Measurements from ENCODE around the gene DKKL1.
"Not testable (repeated sequence)": the region's sequence is repeated elsewhere in the genome, so short reads cannot be mapped to it uniquely, and the experiment has no call there.

The DKKL1 gene

DNA sequence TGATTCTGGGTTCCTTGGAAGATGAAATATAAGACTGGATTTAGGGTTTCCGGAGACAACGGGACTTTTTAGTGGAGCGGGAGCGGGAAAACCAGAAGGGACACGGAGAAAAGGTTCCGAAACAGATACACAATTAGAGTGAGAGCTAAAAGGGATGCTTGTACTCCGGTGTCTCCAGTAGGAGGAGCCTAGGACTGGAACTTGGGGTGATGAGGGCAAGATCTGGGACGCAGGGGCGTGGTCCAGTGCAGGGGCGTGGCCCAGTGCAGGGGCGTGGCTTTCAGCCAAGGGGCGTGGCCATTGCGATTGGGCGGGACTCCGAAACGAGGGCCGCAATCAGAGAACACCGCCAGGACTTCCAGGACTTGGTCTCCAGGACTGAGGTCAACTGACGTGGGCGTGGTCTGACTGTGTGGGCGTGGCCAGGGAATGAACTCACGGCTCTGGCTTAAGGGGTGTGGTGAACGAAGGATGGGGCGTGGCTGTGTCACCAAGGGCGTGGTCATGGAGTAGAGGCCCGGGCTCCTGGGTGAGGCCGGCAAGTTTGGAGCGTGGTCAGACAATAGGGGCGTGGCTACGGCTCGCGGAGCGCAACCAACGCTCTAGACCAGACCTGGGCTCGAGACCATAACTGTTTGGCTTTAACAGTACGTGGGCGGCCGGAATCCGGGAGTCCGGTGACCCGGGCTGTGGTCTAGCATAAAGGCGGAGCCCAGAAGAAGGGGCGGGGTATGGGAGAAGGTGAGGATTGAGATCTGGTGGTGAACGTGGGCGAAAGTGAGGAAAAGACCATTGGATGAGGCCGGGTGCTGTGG is at the start of gene DKKL1:
Gene DKKL1, plus strand, starts transcription at position 610 of the 815 bp plus-strand sequence. Its CDS starts 122 bp downstream, at position 732.
- peak within 1 kb of the TSS; percentile 92 for H3K27ac ChIP-seq (ENCODE audit: low read length)
- peaks cover 32% of the 10 kb centered on the region for H3K4me1 ChIP-seq (ENCODE audit: control insufficient read depth, insufficient read depth, low read length)
- peak within 1 kb of the TSS; percentile 76 to 97 for H3K9ac ChIP-seq (ENCODE audit: low read length in 2 of 2)
- no peaks in the 10 kb centered on the region for H3K27me3 ChIP-seq (ENCODE audit: control insufficient read depth in 1 of 2, insufficient read depth in 2 of 2, low read length in 2 of 2)
- H3K9me3 ChIP-seq (ENCODE audit: control insufficient read depth in 2 of 2, low read length in 2 of 2), result no peaks in the 10 kb centered on the region
- H3K4me3 ChIP-seq (ENCODE audit: low read length in 2 of 2), result peak within 1 kb of the TSS; percentile 86 to 89
- H3K36me3 ChIP-seq (ENCODE audit: control insufficient read depth in 2 of 2, insufficient read depth in 2 of 2, low read length in 2 of 2), result peaks cover 4 to 7% of the 10 kb centered on the region in 2 donors

DNA sequence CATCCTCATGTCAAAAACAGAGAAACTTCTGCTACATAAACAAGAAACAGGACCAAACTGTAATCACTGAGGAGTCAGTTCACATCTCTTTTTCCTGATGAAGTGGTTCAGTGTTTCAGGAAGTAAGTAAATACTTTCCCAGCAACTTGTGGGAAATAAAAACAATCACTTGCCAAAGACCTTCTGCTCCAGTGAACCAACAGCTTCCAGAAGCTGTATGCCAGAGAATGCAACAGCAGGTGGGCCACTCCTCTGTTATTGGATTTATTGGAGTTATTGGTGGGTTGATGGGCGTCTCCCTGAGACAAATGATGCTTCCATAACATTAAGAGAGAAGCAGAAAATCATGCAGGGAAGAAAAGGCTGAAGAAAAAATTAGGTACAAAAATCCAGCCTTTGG is 48.6 kb upstream of the DKKL1 start:
- Histone ChIP-seq H3K4me3 (ENCODE audit: low read length in 2 of 2) (no peak overlapping the region), H3K36me3 (ENCODE audit: control insufficient read depth in 2 of 2, insufficient read depth in 2 of 2, low read length in 2 of 2) (peaks cover 7 to 10% of the 10 kb centered on the region in 2 donors), H3K9me3 (ENCODE audit: control insufficient read depth in 2 of 2, low read length in 2 of 2) (peaks cover 0 to 5% of the 10 kb centered on the region in 2 donors), H3K27ac (ENCODE audit: low read length) (no peak overlapping the region), H3K4me1 (ENCODE audit: control insufficient read depth, insufficient read depth, low read length) (no peaks in the 10 kb centered on the region), H3K9ac (ENCODE audit: low read length in 2 of 2) (no peak overlapping the region), H3K27me3 (ENCODE audit: control insufficient read depth in 1 of 2, insufficient read depth in 2 of 2, low read length in 2 of 2) (no peaks in the 10 kb centered on the region)

DNA sequence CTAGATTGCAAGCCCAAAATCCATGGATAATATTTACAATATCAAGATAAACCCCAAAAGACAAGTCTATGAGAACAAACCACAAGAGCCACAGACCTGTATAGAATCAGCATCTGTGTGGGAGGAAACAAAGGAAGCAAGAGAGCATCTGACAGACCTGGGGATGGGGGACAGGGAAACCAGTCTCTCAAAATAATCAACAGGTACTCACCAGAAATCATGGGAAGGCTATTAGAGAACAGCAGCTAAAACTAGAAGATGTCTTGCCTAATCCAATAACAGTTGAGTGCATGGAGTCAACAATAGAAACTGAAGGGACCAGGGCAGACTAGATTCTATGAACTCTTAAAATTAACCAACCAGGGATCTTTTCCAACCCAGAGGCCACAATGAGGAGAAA is 47.4 kb upstream of the DKKL1 start:
- Histone ChIP-seq H3K27me3 (ENCODE audit: control insufficient read depth in 1 of 2, insufficient read depth in 2 of 2, low read length in 2 of 2) (no peaks in the 10 kb centered on the region), H3K4me1 (ENCODE audit: control insufficient read depth, insufficient read depth, low read length) (no peaks in the 10 kb centered on the region), H3K27ac (ENCODE audit: low read length) (no peak overlapping the region), H3K4me3 (ENCODE audit: low read length in 2 of 2) (no peak overlapping the region), H3K9me3 (ENCODE audit: control insufficient read depth in 2 of 2, low read length in 2 of 2) (peaks cover 0 to 5% of the 10 kb centered on the region in 2 donors), H3K9ac (ENCODE audit: low read length in 2 of 2) (no peak overlapping the region), H3K36me3 (ENCODE audit: control insufficient read depth in 2 of 2, insufficient read depth in 2 of 2, low read length in 2 of 2) (no peaks in the 10 kb centered on the region)

DNA sequence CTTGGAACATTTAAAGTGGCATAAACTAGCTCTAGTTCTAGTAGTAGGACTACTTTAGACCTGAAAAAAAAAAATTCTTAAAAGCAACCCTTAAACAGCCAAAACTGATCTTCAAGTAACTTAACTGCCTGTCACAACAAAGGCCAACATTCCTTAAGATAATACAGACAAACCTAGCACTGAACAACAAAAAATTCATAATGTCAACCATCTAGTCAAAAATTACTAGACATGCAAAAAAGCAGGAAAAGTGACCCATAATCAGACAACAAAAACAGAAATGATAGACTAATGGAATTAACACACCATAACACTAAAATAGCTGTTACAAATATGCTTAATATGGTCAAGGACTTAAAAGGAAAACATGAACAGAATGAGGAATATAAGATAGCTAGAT is 45.4 kb upstream of the DKKL1 start:
- no peak overlapping the region for H3K4me3 ChIP-seq (ENCODE audit: low read length in 2 of 2)
- H3K4me1 ChIP-seq (ENCODE audit: control insufficient read depth, insufficient read depth, low read length), result no peaks in the 10 kb centered on the region
- peaks cover 0 to 5% of the 10 kb centered on the region in 2 donors for H3K9me3 ChIP-seq (ENCODE audit: control insufficient read depth in 2 of 2, low read length in 2 of 2)
- no peaks in the 10 kb centered on the region for H3K27me3 ChIP-seq (ENCODE audit: control insufficient read depth in 1 of 2, insufficient read depth in 2 of 2, low read length in 2 of 2)
- no peak overlapping the region for H3K9ac ChIP-seq (ENCODE audit: low read length in 2 of 2)
- no peaks in the 10 kb centered on the region for H3K36me3 ChIP-seq (ENCODE audit: control insufficient read depth in 2 of 2, insufficient read depth in 2 of 2, low read length in 2 of 2)
- H3K27ac ChIP-seq (ENCODE audit: low read length), result no peak overlapping the region

DNA sequence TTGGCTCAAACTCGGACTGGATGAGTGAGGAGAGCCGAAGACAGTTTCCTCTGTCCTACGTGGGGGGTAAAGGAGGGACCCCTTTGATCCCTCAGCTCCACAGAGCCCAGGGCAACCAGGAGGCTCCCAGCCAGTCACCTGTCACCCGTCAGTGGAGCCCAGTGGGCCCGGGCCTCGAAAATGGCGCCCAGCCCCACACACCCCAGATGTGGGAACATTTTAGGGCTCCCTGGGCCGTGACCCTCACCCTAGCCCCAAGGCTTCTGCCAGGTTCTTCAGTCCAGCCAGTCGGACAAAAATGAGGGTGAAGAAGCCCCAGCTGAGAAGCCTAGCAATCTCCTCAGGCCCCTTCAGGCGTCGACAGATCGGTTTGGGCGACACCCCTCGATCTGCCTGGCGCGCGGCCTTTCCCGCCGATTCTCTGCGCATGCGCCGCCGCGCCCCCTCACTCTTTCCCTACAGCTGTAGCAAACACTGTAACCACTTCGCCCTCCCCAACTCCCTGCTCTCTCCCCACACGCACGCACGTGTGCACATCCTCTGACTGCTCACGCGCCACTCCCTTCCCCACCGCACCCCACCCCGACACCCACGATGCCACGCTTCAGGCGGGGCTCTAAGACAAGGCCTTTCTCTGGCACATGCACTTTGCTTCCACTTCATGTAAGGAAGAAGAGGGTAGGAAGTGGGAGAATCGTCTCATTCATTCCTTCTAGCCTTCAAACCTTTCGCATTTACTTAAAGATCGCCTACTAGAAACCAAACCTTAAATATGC is 38.7 kb upstream of the DKKL1 start, which contains the start of gene SLC6A16:
Gene SLC6A16, minus strand, starts transcription at position 391 of the 776 bp plus-strand sequence. CDS start 13,844 bp downstream, outside the sequence.
- H3K36me3 ChIP-seq (ENCODE audit: control insufficient read depth in 2 of 2, insufficient read depth in 2 of 2, low read length in 2 of 2), result no peaks in the 10 kb centered on the region
- no peak within 1 kb of the TSS for H3K4me3 ChIP-seq (ENCODE audit: low read length in 2 of 2)
- no peaks in the 10 kb centered on the region for H3K27me3 ChIP-seq (ENCODE audit: control insufficient read depth in 1 of 2, insufficient read depth in 2 of 2, low read length in 2 of 2)
- H3K27ac ChIP-seq (ENCODE audit: low read length), result no peak within 1 kb of the TSS
- no peak within 1 kb of the TSS for H3K9ac ChIP-seq (ENCODE audit: low read length in 2 of 2)
- no peaks in the 10 kb centered on the region for H3K9me3 ChIP-seq (ENCODE audit: control insufficient read depth in 2 of 2, low read length in 2 of 2)
- no peaks in the 10 kb centered on the region for H3K4me1 ChIP-seq (ENCODE audit: control insufficient read depth, insufficient read depth, low read length)

DNA sequence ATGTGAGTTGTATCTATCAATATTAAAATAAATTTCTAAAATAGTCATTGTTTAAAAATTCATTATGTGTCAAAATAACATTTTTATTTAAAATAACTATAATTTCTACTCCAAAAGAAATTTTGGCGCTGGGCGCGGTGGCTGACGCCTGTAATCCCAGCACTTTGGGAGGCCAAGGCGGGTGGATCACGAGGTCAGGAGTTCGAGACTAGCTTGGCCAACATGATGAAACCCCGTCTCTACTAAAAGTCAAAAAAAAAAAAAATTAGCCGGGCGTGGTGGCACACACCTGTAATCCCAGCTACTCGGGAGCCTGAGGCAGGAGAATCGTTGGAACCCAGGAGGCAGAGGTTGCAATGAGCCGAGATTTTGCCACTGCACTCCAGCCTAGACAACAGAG is 37.9 kb upstream of the DKKL1 start:
- H3K4me1 ChIP-seq (ENCODE audit: control insufficient read depth, insufficient read depth, low read length); H3K9ac ChIP-seq (ENCODE audit: low read length in 2 of 2); H3K9me3 ChIP-seq (ENCODE audit: control insufficient read depth in 2 of 2, low read length in 2 of 2); H3K27me3 ChIP-seq (ENCODE audit: control insufficient read depth in 1 of 2, insufficient read depth in 2 of 2, low read length in 2 of 2); H3K4me3 ChIP-seq (ENCODE audit: low read length in 2 of 2); H3K27ac ChIP-seq (ENCODE audit: low read length); H3K36me3 ChIP-seq (ENCODE audit: control insufficient read depth in 2 of 2, insufficient read depth in 2 of 2, low read length in 2 of 2): not testable (repeated sequence)

DNA sequence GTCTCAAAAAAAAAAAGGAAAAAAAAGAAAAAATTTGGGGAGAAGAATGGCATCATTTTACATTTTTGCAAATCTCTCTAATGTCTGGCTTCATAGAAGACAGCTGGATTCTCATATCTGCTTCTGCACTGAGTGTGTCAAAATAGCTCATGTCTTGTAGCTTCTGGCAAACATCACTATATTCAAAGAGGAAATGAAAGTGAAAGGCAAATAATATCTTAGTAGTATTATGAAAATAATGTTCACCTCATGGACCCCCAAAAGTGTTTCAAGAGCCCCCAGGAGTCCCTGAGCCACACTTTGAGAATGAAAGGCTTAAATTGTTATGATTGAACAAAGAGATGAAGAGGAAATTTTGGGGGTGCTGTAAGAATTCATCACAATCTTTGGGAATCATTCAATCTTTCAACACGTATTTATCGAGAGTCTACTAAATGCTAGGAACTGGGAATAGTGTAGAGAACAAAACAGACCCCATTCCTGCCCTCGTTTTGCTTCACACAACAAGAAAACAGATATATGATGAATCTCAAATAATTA is 37.4 kb upstream of the DKKL1 start:
- H3K36me3 ChIP-seq (ENCODE audit: control insufficient read depth in 2 of 2, insufficient read depth in 2 of 2, low read length in 2 of 2), result peaks cover 0 to 7% of the 10 kb centered on the region in 2 donors
- H3K27ac ChIP-seq (ENCODE audit: low read length), result no peak overlapping the region
- no peak overlapping the region for H3K9ac ChIP-seq (ENCODE audit: low read length in 2 of 2)
- H3K4me1 ChIP-seq (ENCODE audit: control insufficient read depth, insufficient read depth, low read length), result no peaks in the 10 kb centered on the region
- no peaks in the 10 kb centered on the region for H3K27me3 ChIP-seq (ENCODE audit: control insufficient read depth in 1 of 2, insufficient read depth in 2 of 2, low read length in 2 of 2)
- no peaks in the 10 kb centered on the region for H3K9me3 ChIP-seq (ENCODE audit: control insufficient read depth in 2 of 2, low read length in 2 of 2)
- H3K4me3 ChIP-seq (ENCODE audit: low read length in 2 of 2), result no peak overlapping the region

DNA sequence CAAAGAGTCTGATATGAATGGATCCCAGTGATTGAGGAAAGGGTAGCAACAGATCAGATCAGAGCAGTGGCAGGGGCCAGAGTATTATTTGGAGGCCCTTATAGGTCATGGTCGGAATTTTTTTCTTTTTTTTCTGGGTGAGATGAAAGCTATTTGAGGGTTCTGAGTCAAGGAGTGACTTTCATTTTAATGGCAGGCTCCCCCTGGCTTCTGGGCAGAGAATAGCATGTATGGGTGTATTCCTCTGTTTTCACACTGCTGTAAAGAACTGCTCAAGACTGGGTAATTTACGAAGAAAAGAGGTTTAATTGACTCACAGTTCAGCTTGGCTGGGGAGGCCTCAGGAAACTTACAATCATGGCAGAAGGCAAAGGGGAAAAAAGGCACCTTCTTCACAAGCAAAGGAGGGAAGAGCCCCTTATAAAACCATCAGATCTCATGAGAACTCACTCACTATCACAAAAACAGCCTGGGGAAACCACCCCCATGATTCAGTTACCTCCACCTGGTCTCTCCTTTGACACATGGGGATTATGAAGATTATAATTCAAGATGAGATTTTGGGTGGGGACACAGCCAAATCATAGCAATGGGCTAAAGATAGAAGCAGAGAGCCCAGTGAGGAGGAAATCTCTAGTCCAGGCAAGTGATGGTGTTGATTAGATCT is 35.7 kb upstream of the DKKL1 start:
- Histone ChIP-seq H3K9me3 (ENCODE audit: control insufficient read depth in 2 of 2, low read length in 2 of 2) (no peaks in the 10 kb centered on the region), H3K4me1 (ENCODE audit: control insufficient read depth, insufficient read depth, low read length) (no peaks in the 10 kb centered on the region), H3K27ac (ENCODE audit: low read length) (no peak overlapping the region), H3K4me3 (ENCODE audit: low read length in 2 of 2) (no peak overlapping the region), H3K27me3 (ENCODE audit: control insufficient read depth in 1 of 2, insufficient read depth in 2 of 2, low read length in 2 of 2) (no peaks in the 10 kb centered on the region), H3K9ac (ENCODE audit: low read length in 2 of 2) (no peak overlapping the region), H3K36me3 (ENCODE audit: control insufficient read depth in 2 of 2, insufficient read depth in 2 of 2, low read length in 2 of 2) (peaks cover 0 to 11% of the 10 kb centered on the region in 2 donors)

DNA sequence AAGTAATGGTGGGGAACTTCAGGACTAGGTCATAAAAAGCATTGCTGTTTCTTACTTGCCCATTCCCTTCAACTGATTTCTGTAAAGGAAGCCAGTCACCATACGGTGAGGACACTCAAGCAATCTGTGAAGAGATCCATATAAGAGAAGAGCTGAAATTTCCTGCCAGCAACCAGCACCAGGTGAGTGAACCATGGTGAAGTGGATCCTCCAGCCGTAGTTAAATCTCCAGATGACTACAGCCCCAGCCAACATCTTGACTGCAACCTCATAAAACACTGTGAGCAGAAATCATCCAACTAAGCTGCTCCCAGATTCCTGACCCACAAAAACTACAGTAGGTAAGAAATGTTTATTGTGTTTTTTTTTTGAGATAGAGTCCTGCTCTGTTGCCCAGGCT is 34.9 kb upstream of the DKKL1 start:
- Histone ChIP-seq H3K36me3 (ENCODE audit: control insufficient read depth in 2 of 2, insufficient read depth in 2 of 2, low read length in 2 of 2) (peaks cover 0 to 11% of the 10 kb centered on the region in 2 donors), H3K27me3 (ENCODE audit: control insufficient read depth in 1 of 2, insufficient read depth in 2 of 2, low read length in 2 of 2) (no peaks in the 10 kb centered on the region), H3K9ac (ENCODE audit: low read length in 2 of 2) (no peak overlapping the region), H3K9me3 (ENCODE audit: control insufficient read depth in 2 of 2, low read length in 2 of 2) (no peaks in the 10 kb centered on the region), H3K4me1 (ENCODE audit: control insufficient read depth, insufficient read depth, low read length) (no peaks in the 10 kb centered on the region), H3K27ac (ENCODE audit: low read length) (no peak overlapping the region), H3K4me3 (ENCODE audit: low read length in 2 of 2) (no peak overlapping the region)

DNA sequence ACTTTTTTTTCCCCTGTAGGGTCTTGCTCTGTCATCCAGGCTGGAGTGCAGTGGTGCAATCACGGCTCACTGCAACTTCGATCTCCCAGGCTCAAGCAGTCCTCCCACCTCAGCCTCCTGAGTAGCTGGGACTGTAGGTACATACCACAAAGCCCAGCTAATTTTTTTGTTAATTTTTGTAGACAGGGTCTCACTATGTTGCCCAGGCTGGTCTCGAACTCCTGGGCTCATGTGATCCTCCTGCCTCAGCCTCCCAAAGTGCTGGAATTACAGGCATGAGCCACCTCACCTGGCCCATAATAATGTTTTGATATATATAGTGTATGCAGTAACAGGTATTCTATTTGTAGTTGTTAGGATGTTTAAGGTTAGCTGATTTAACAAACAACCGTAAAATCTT is 32.5 kb upstream of the DKKL1 start:
- not testable (repeated sequence) for H3K4me3 ChIP-seq (ENCODE audit: low read length in 2 of 2); H3K27me3 ChIP-seq (ENCODE audit: control insufficient read depth in 1 of 2, insufficient read depth in 2 of 2, low read length in 2 of 2); H3K4me1 ChIP-seq (ENCODE audit: control insufficient read depth, insufficient read depth, low read length); H3K27ac ChIP-seq (ENCODE audit: low read length); H3K9ac ChIP-seq (ENCODE audit: low read length in 2 of 2); H3K9me3 ChIP-seq (ENCODE audit: control insufficient read depth in 2 of 2, low read length in 2 of 2)
- H3K36me3 ChIP-seq (ENCODE audit: control insufficient read depth in 2 of 2, insufficient read depth in 2 of 2, low read length in 2 of 2), result peaks cover 0 to 11% of the 10 kb centered on the region in 2 donors

Measured in stomach smooth muscle (tissue), 2 donors.